Activated CD4-positive, alpha-beta T cell treated with anti-CD3 and anti-CD28 coated beads, Interleukin-10, Interleukin-2, amounts not matched to agents 100 ng/mL and 50 ng/mL, durations not matched to agents 16 hours and 8 hours (primary cell): Measurements from ENCODE around the gene TACSTD2.
"Not testable (repeated sequence)": the region's sequence is repeated elsewhere in the genome, so short reads cannot be mapped to it uniquely, and the experiment has no call there.

Experiments used
- DNase-seq: peaks from one replicate; pipeline ENCODE4 v3.0.0-alpha.2; 2020

The TACSTD2 gene

GRCh38 chr1:58586271-58586670 is 9.2 kb upstream of the TACSTD2 start:
- DNase-seq, result no peak

- DNase-seq, result no peak
Observed at GRCh38 chr1:58585581-58586151, 8.6 kb upstream of the TACSTD2 start.

- no peak for DNase-seq
Observed at GRCh38 chr1:58585166-58585565, 8.1 kb upstream of the TACSTD2 start.

- DNase-seq, result peak; percentile 37
Observed at GRCh38 chr1:58584082-58584895, 7.2 kb upstream of the TACSTD2 start.

- DNase-seq, result no peak
Observed at GRCh38 chr1:58583496-58583895, 6.4 kb upstream of the TACSTD2 start.

GRCh38 chr1:58582143-58582542 is 5.1 kb upstream of the TACSTD2 start:
- not testable (repeated sequence) for DNase-seq

- DNase-seq, result no peak
Observed at GRCh38 chr1:58581641-58582040, 4.6 kb upstream of the TACSTD2 start.

- no peak for DNase-seq
Observed at GRCh38 chr1:58580186-58580585, 3.1 kb upstream of the TACSTD2 start.

- no peak for DNase-seq
Observed at GRCh38 chr1:58577654-58578030, 590 bp upstream of the TACSTD2 start.

- no peak for DNase-seq
Observed at GRCh38 chr1:58576325-58576726, 726 bp downstream of the TACSTD2 start.

GRCh38 chr1:58575551-58576324 is 1.3 kb downstream of the TACSTD2 start:
- no peak for DNase-seq

GRCh38 chr1:58574816-58575215 is 2.2 kb downstream of the TACSTD2 start:
- no peak for DNase-seq

GRCh38 chr1:58573705-58574591 is 3.1 kb downstream of the TACSTD2 start:
- peak; percentile 84 for DNase-seq

GRCh38 chr1:58573138-58573537 is 3.9 kb downstream of the TACSTD2 start:
- no peak for DNase-seq

GRCh38 chr1:58572690-58573089 is 4.4 kb downstream of the TACSTD2 start:
- DNase-seq, result no peak

- DNase-seq, result no peak
Observed at GRCh38 chr1:58571616-58572015, 5.4 kb downstream of the TACSTD2 start.

GRCh38 chr1:58570817-58571216 is 6.2 kb downstream of the TACSTD2 start:
- DNase-seq, result no peak

GRCh38 chr1:58570094-58570493 is 7.0 kb downstream of the TACSTD2 start:
- no peak for DNase-seq

- no peak for DNase-seq
Observed at GRCh38 chr1:58568911-58569310, 8.1 kb downstream of the TACSTD2 start.

GRCh38 chr1:58568271-58568860 is 8.7 kb downstream of the TACSTD2 start:
- no peak for DNase-seq

GRCh38 chr1:58566339-58566738 is 10.7 kb downstream of the TACSTD2 start:
- DNase-seq, result no peak

GRCh38 chr1:58563715-58564114 is 13.3 kb downstream of the TACSTD2 start:
- DNase-seq, result not testable (repeated sequence)
